ENCODE measurements around the gene CAMK2N1.

CAMK2N1 gene

DNA sequence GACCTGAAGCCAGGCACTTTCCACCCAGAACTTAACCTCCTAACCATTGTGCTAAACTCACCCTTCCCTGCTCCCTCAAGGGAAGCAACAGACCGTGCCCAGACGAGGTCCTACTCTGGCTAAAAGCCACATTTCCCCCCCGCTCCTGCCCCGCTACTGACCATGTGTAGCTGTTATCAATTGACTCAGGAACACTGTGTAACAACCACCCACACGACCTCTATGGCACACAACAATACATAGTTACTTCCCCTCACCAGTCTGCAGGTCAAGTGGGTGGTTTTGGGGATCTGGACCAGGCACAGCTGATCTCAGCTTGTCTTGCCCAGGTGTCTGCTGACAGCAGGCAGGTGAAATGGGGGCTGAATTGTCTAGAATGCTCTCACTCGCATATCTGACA is 40.1 kb downstream of the CAMK2N1 start:
- H3K4me3 ChIP-seq = no peak overlapping the region
- no peak for TF ChIP-seq Cebpa-rat (IDR thresholded peaks at IDR 0.05)
- H3K4me1 ChIP-seq = peaks cover 0 to 14% (median 0%) of the 10 kb centered on the region in 10 experiments; a peak in 3 of 20 replicates
- no peaks in the 10 kb centered on the region for H3K27me3 ChIP-seq
- H3K27ac ChIP-seq = no peak overlapping the region
- H4K20me1 ChIP-seq = no peaks in the 10 kb centered on the region
- no peaks in the 10 kb centered on the region for H3K9me3 ChIP-seq (replicated peaks in 1 of 11)
- H3K9ac ChIP-seq = no peak overlapping the region
- no peaks in the 10 kb centered on the region for H3K36me3 ChIP-seq
- no peak overlapping the region; a peak in 1 of 22 replicates for H3K4me2 ChIP-seq

DNA sequence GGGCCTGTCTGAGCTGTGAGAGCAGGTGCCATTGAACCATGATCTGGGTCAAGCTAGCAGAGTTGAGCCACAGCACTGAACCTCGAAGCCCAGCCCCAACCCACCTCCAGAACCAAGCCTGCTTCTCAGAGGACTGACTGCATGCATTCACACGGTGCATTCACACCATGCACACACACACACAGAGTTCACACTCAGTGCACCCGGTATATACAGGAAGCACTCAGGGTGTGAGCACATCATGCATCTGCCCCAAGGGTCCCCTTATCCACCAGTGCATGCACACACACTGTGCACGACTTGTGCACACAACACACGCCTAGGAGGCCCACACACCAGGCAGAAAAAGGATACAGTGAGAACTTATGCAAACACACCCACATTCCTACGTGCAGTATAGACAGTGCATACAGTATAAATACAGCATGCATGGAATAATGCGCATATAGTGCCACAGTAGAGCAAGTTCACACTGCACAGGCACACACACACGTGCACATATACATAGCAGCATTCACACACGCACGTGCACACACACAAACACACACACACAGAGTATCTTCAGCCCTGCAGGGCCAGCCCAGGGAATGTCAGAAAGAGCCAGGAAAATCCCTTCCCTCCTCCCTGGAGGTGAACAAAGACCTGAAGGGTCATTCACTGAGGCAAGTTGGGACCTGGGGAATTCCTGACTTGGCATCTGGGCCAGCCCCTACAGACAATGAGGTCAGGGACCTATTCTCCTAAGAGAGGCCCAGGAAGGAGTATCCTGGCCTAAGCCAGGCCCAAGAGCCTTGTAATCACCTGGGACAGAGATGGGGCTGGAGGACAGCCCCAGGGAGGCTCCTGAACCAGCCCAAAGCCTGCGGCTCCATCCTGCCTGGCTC is 42.1 kb downstream of the CAMK2N1 start:
- Histone ChIP-seq H3K9ac (no peak overlapping the region), H4K20me1 (no peaks in the 10 kb centered on the region; a peak in 1 of 22 replicates), H3K9me3 (replicated peaks in 1 of 11) (no peaks in the 10 kb centered on the region), H3K4me3 (no peak overlapping the region), H3K4me2 (no peak overlapping the region), H3K27me3 (no peaks in the 10 kb centered on the region), H3K4me1 (peaks cover 0 to 14% (median 0%) of the 10 kb centered on the region in 10 experiments; a peak in 3 of 20 replicates), H3K36me3 (no peaks in the 10 kb centered on the region), H3K27ac (no peak overlapping the region)
- TF ChIP-seq Cebpa-rat (IDR thresholded peaks at IDR 0.05) = no peak

GRCh38 chr1:20442920-20443625 is 42.9 kb downstream of the CAMK2N1 start:
- Histone ChIP-seq H3K4me1 (peaks cover 0 to 14% (median 0%) of the 10 kb centered on the region in 10 experiments; a peak in 3 of 20 replicates), H3K9ac (no peak overlapping the region), H3K36me3 (no peaks in the 10 kb centered on the region), H3K4me3 (no peak overlapping the region), H3K27ac (no peak overlapping the region), H3K4me2 (no peak overlapping the region), H3K27me3 (no peaks in the 10 kb centered on the region), H4K20me1 (no peaks in the 10 kb centered on the region; a peak in 2 of 22 replicates), H3K9me3 (replicated peaks in 1 of 11) (no peaks in the 10 kb centered on the region)
- TF ChIP-seq Cebpa-rat (IDR thresholded peaks at IDR 0.05) = no peak

DNA sequence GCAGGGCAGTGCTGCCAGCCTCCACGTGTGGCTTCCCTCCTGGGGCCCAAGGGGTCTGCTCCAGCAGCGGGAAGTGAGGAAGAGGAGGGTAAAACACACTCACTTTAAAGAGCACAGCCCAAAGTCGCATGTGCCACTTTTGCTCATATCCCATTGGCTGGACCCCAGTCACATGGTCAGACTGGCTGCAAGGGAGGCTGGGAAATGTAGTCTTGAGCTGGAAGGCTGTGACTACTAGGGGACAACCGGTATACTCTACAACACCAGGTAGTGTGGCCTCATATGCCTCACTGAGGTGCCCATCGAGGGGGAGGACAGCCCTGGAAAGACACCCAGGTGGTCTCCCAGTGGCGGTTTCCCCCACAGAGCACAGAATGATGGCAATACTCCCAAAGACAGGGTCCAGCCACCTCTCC is 45.2 kb downstream of the CAMK2N1 start:
- H3K9ac ChIP-seq = no peak overlapping the region
- H4K20me1 ChIP-seq = no peaks in the 10 kb centered on the region; a peak in 3 of 22 replicates
- no peaks in the 10 kb centered on the region for H3K27me3 ChIP-seq
- H3K9me3 ChIP-seq (replicated peaks in 1 of 11) = no peaks in the 10 kb centered on the region
- no peaks in the 10 kb centered on the region for H3K36me3 ChIP-seq
- TF ChIP-seq Cebpa-rat (IDR thresholded peaks at IDR 0.05) = no peak
- H3K27ac ChIP-seq = no peak overlapping the region
- no peak overlapping the region for H3K4me2 ChIP-seq
- no peak overlapping the region for H3K4me3 ChIP-seq
- H3K4me1 ChIP-seq = peaks cover 0 to 6% (median 0%) of the 10 kb centered on the region in 10 experiments; a peak in 4 of 20 replicates

DNA sequence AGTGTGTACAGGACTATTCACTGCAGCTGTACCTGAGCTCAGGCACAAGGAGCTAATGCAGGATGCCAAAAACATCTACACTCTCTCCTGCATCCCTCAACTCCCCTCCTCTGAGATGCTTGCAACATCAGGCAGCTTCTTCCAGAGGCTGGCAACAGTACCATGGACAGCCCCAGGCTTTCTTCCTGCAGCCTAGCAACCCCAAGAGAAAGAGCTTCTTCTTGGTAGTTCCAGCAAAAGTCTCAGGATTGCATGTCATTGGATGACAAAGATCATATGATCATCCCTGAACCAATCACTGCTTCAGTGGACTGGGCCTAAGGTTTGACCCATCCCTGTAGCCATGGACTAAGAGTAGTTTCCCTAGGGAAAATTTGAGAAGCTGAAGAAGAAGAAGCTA is 46.7 kb downstream of the CAMK2N1 start:
- H4K20me1 ChIP-seq = no peaks in the 10 kb centered on the region; a peak in 3 of 22 replicates
- peaks cover 0 to 6% (median 0%) of the 10 kb centered on the region in 10 experiments; a peak in 4 of 20 replicates for H3K4me1 ChIP-seq
- H3K4me3 ChIP-seq = no peak overlapping the region
- H3K9me3 ChIP-seq (replicated peaks in 1 of 11) = no peaks in the 10 kb centered on the region
- no peak for TF ChIP-seq Cebpa-rat (IDR thresholded peaks at IDR 0.05)
- no peak overlapping the region for H3K4me2 ChIP-seq
- no peak overlapping the region for H3K27ac ChIP-seq
- H3K36me3 ChIP-seq = no peaks in the 10 kb centered on the region
- no peaks in the 10 kb centered on the region for H3K27me3 ChIP-seq
- no peak overlapping the region for H3K9ac ChIP-seq

DNA sequence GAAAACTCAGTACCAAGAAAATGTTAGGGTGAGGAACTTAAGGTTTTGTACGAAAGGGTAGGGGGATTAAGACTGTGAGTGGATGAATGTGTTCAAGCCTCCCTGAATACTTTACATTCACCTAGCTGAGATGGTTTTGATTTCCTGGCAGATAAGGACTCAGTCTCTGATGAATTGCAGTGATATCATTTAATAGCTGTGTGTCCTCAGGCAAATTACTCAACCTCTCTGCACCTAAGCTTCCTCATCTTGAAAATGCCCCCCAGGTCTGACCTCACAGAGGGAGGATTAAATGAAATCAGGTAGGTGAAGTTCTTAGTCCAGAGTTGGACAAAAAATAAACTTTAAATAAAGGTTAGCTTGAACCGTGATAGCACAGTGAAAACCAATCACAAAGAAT is 48.4 kb downstream of the CAMK2N1 start:
- Histone ChIP-seq H4K20me1 (no peaks in the 10 kb centered on the region; a peak in 3 of 22 replicates), H3K27me3 (no peaks in the 10 kb centered on the region), H3K4me3 (no peak overlapping the region), H3K27ac (no peak overlapping the region), H3K9ac (no peak overlapping the region), H3K4me1 (peaks cover 0 to 10% (median 0%) of the 10 kb centered on the region in 10 experiments; a peak in 5 of 20 replicates), H3K36me3 (no peaks in the 10 kb centered on the region), H3K4me2 (no peak overlapping the region), H3K9me3 (replicated peaks in 1 of 11) (no peaks in the 10 kb centered on the region; a peak in 1 of 22 replicates)
- no peak for TF ChIP-seq Cebpa-rat (IDR thresholded peaks at IDR 0.05)

DNA sequence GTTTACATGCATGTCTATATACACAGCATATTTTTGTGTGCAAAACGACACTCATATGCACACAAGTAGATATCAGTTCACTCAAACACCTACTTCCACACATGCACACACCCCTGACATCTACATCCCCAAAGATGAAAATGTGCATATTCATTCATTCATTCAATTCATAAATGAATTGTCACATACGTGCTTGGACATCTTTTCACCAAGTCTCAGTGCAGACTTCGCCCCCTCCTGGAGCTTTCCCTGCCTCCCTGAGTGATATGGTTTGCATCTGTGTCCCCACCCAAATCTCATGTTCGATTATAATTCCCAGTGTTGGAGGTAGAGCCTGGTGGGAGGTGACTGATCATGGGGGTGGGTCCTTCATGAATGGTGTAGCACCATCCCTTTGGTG is 53.1 kb downstream of the CAMK2N1 start:
- Histone ChIP-seq H4K20me1 (no peaks in the 10 kb centered on the region; a peak in 1 of 22 replicates), H3K27me3 (no peaks in the 10 kb centered on the region), H3K9me3 (replicated peaks in 1 of 11) (no peaks in the 10 kb centered on the region; a peak in 1 of 22 replicates), H3K9ac (no peak overlapping the region), H3K4me1 (peaks cover 0 to 10% (median 2%) of the 10 kb centered on the region in 10 experiments; a peak in 7 of 20 replicates), H3K27ac (no peak overlapping the region), H3K4me2 (no peak overlapping the region), H3K36me3 (no peaks in the 10 kb centered on the region), H3K4me3 (no peak overlapping the region)
- no peak for TF ChIP-seq Cebpa-rat (IDR thresholded peaks at IDR 0.05)
